Measurements from ENCODE around the gene BARD1. TPM values are rescaled to one million over a fixed set of nuclear protein-coding genes. Genes with fewer than 3 reads are reported as not detected.

The BARD1 gene
- total RNA-seq, 3 donors from 2014 or later (not counting 1 experiment from before 2014, with no cell fraction given) = 11.5 to 16.5 (median 13.9) TPM

- Histone ChIP-seq H3K9me3 (ENCODE audit: control insufficient read depth, insufficient read depth, low read length) (no peaks in the 10 kb centered on the region), H3K27me3 (ENCODE audit: control insufficient read depth, insufficient read depth, low read length) (peaks cover 2% of the 10 kb centered on the region), H3K27ac (ENCODE audit: low read length) (no peak overlapping the region), H3K4me1 (ENCODE audit: control insufficient read depth, insufficient read depth, low read length) (no peaks in the 10 kb centered on the region), H3K4me3 (ENCODE audit: low read length) (no peak overlapping the region), H3K36me3 (ENCODE audit: control insufficient read depth, insufficient read depth, low read length) (no peaks in the 10 kb centered on the region)
- H3K27ac Mint-ChIP-seq = no peak overlapping the region
- H3K27me3 Mint-ChIP-seq (ENCODE audit: low read depth in 2 of 2) = no peaks in the 10 kb centered on the region
- H3K4me3 Mint-ChIP-seq = no peak overlapping the region
- no peaks in the 10 kb centered on the region for H3K9me3 Mint-ChIP-seq
- no peaks in the 10 kb centered on the region for H3K36me3 Mint-ChIP-seq
- intact Hi-C loops (cut with micrococcal nuclease) = loop anchor here (10.0 kb wide), 1 partner anchor 1576 kb away; no protein-coding TSS in a partner anchor
- 92% methylated on average over 1 of the region's 5 CpGs for WGBS (ENCODE audit: insufficient coverage)
- H3K4me1 Mint-ChIP-seq = no peaks in the 10 kb centered on the region
- ATAC-seq = peak in 1 of 3 donors; percentile 46
- peak in 1 of 2 donors; percentile 56 for DNase-seq
- TF ChIP-seq CTCF (IDR thresholded peaks at IDR 0.05) = no peak
Measured at GRCh38 chr2:214830794-214831346, 21.4 kb upstream of the BARD1 start.

- Histone ChIP-seq H3K36me3 (ENCODE audit: control insufficient read depth, insufficient read depth, low read length) (no peaks in the 10 kb centered on the region), H3K9me3 (ENCODE audit: control insufficient read depth, insufficient read depth, low read length) (no peaks in the 10 kb centered on the region), H3K4me3 (ENCODE audit: low read length) (no peak overlapping the region), H3K27ac (ENCODE audit: low read length) (no peak overlapping the region), H3K4me1 (ENCODE audit: control insufficient read depth, insufficient read depth, low read length) (no peaks in the 10 kb centered on the region), H3K27me3 (ENCODE audit: control insufficient read depth, insufficient read depth, low read length) (no peaks in the 10 kb centered on the region)
- 89% methylated on average over 1 of the region's 1 CpG for WGBS (ENCODE audit: insufficient coverage)
- H3K4me1 Mint-ChIP-seq = peaks cover 2% of the 10 kb centered on the region in 2 donors
- no peaks in the 10 kb centered on the region for H3K9me3 Mint-ChIP-seq
- no peak overlapping the region for H3K4me3 Mint-ChIP-seq
- ATAC-seq (no peak), DNase-seq (no peak)
- no peaks in the 10 kb centered on the region for H3K36me3 Mint-ChIP-seq
- TF ChIP-seq CTCF (IDR thresholded peaks at IDR 0.05) = no peak
- intact Hi-C loops (cut with micrococcal nuclease) = no loop called here
- H3K27ac Mint-ChIP-seq = no peak overlapping the region
- peaks cover 0 to 14% of the 10 kb centered on the region in 2 donors for H3K27me3 Mint-ChIP-seq (ENCODE audit: low read depth in 2 of 2)
Measured at GRCh38 chr2:214816008-214816533, 6.6 kb upstream of the BARD1 start.

- Histone ChIP-seq H3K4me3 (ENCODE audit: low read length) (peak overlapping the region; percentile 98), H3K36me3 (ENCODE audit: control insufficient read depth, insufficient read depth, low read length) (no peaks in the 10 kb centered on the region), H3K27me3 (ENCODE audit: control insufficient read depth, insufficient read depth, low read length) (no peaks in the 10 kb centered on the region), H3K27ac (ENCODE audit: low read length) (no peak overlapping the region), H3K9me3 (ENCODE audit: control insufficient read depth, insufficient read depth, low read length) (no peaks in the 10 kb centered on the region), H3K4me1 (ENCODE audit: control insufficient read depth, insufficient read depth, low read length) (peaks cover 9% of the 10 kb centered on the region)
- peaks cover 16 to 34% of the 10 kb centered on the region in 2 donors for H3K4me1 Mint-ChIP-seq
- TF ChIP-seq CTCF (IDR thresholded peaks at IDR 0.05) = no peak
- 53% methylated on average over 14 of the region's 14 CpGs for WGBS (ENCODE audit: insufficient coverage)
- peaks cover 0 to 9% of the 10 kb centered on the region in 2 donors for H3K27me3 Mint-ChIP-seq (ENCODE audit: low read depth in 2 of 2)
- H3K36me3 Mint-ChIP-seq = no peaks in the 10 kb centered on the region
- intact Hi-C loops (cut with micrococcal nuclease) = loop anchor here (5.0 kb wide), 1 partner anchor 1687 kb away; the partner anchor contains the start of gene RPL37A
- H3K4me3 Mint-ChIP-seq = peak overlapping the region; percentile 98
- H3K27ac Mint-ChIP-seq = peak overlapping the region; percentile 91 to 92
- no peak for ATAC-seq
- DNase-seq = peak in 1 of 2 donors; percentile 25
- no peaks in the 10 kb centered on the region for H3K9me3 Mint-ChIP-seq
Measured at GRCh38 chr2:214810671-214811070, 1.2 kb upstream of the BARD1 start.
